OCI-LY3 (cell line): ENCODE data around the gene DMTF1.

Source experiments
- EZH2phosphoT487 ChIP-seq: fragments of 200-600 bp; shearing (Covaris generic); IDR thresholded peaks from 2 replicates; pipeline ENCODE4 v1.6.1; 2018; ENCODE audit warnings: antibody characterized with exemption, mixed run types, low read depth
- TF ChIP-seq, protein P1 (sequence below): fragments of 200-600, 300-600 bp; sonication (generic); IDR thresholded peaks from 2 replicates; pipeline ENCODE4 v1.5.1; 2014; ENCODE audit warnings: antibody characterized with exemption, low read length, low read depth

DNA sequence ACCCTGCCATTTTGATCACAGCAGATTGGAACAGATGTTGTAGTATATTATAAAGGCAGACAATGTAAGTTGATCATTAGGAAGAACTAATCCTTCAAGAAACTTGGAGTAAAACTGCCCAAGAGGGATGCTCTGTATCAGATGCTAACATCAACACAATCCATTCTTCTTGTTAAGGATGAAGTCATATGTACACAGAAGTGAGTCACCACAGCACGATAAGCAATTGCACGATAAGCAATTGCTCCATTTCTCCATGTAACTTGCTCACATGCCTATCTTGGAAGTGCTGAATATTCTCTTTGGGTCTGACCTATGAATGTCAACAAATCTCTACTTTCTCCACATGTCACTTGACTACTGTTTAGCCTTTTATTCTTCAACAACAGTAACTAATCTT is 41.5 kb upstream of the DMTF1 start:
- TF ChIP-seq, protein P1, sequence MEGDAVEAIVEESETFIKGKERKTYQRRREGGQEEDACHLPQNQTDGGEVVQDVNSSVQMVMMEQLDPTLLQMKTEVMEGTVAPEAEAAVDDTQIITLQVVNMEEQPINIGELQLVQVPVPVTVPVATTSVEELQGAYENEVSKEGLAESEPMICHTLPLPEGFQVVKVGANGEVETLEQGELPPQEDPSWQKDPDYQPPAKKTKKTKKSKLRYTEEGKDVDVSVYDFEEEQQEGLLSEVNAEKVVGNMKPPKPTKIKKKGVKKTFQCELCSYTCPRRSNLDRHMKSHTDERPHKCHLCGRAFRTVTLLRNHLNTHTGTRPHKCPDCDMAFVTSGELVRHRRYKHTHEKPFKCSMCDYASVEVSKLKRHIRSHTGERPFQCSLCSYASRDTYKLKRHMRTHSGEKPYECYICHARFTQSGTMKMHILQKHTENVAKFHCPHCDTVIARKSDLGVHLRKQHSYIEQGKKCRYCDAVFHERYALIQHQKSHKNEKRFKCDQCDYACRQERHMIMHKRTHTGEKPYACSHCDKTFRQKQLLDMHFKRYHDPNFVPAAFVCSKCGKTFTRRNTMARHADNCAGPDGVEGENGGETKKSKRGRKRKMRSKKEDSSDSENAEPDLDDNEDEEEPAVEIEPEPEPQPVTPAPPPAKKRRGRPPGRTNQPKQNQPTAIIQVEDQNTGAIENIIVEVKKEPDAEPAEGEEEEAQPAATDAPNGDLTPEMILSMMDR, result no peak
- TF ChIP-seq EZH2phosphoT487, result no peak
